ENCODE measurements around the gene TNFRSF1B.

GRCh38 chr1:12132078-12132477, 34.7 kb upstream of the TNFRSF1B start:
- TF ChIP-seq EP300 (IDR thresholded peaks at IDR 0.05) (no peak), POLR2A (IDR thresholded peaks at IDR 0.05) (no peak), CTCF (IDR thresholded peaks at IDR 0.05) (no peak)

Measured in gastroesophageal sphincter (tissue), 3 donors.